HG03066 (cell line): ENCODE measurements around the gene BBS1.

Experiments
- ATAC-seq: cut with Tn5 transposase; IDR thresholded peaks from one replicate; pipeline ENCODE4 v1.9.1; 2021; ENCODE audit warnings: low read depth; ENCODE audit not compliant: unreplicated experiment

The BBS1 gene

GRCh38 chr11:66548774-66549630, 38.6 kb downstream of the BBS1 start:
- ATAC-seq: no peak

GRCh38 chr11:66549696-66550095, 39.3 kb downstream of the BBS1 start:
- ATAC-seq: no peak

DNA sequence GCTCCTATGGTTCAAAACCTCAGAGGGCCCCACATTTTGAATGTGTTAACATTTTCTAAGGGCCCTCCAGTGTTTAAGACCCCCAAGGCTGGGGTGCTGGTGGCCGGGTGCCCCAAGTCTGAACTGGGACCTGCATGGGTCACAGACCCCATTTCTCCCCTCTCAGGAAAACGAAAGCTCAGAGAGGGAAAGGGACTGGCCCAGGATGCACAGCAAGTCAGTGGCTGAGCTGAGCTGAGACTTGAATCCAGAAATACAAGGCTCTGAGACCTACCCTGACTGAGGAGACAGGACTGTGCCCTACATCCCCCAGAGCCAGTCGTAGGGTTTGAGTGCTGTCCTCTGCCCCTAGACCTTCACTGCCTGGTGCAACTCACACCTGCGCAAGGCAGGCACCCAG, 40.5 kb downstream of the BBS1 start:
- ATAC-seq: no peak

- ATAC-seq: no peak
Measured at GRCh38 chr11:66554602-66555001, 44.2 kb downstream of the BBS1 start.

GRCh38 chr11:66555416-66555815, 45.0 kb downstream of the BBS1 start:
- ATAC-seq: no peak

GRCh38 chr11:66556086-66556485, 45.7 kb downstream of the BBS1 start:
- ATAC-seq: no peak

GRCh38 chr11:66557733-66558326, 47.4 kb downstream of the BBS1 start:
- no peak for ATAC-seq

DNA sequence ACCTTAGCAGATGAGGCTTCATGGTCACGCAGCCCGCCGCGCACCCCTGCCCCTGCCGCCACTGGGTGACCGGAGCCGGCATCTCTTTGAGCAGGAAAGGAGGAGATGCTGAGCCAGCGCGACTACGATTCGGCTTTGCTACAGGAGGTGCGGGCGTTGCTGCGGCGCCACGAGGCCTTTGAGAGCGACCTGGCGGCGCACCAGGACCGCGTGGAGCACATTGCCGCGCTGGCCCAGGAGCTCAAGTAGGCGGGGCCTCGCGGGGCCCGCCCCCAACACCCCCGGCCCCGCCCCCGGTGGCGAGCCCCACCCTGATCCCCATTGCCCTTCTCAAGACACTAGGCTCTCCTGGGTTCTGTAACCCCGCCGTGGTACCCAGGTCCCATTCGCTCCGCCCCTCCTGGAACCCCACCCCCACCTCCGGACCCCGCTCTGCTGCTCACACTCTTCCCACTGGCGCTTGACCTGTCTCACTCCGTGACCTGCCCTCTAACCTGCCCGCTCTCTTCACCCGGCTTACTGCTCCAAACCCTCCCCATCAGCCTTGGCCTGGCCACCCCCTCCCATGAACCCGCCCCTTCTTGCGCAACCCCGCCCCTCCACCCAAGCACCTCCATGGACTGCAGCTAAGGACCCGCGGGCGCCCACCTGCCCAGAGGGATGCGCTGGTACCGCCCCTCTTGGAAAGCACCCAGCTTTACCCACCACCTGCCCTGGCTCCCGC, 48.9 kb downstream of the BBS1 start:
- no peak for ATAC-seq

- no peak for ATAC-seq
Measured at GRCh38 chr11:66559866-66560676, 49.6 kb downstream of the BBS1 start.

GRCh38 chr11:66561178-66561974, 50.9 kb downstream of the BBS1 start:
- ATAC-seq: no peak

DNA sequence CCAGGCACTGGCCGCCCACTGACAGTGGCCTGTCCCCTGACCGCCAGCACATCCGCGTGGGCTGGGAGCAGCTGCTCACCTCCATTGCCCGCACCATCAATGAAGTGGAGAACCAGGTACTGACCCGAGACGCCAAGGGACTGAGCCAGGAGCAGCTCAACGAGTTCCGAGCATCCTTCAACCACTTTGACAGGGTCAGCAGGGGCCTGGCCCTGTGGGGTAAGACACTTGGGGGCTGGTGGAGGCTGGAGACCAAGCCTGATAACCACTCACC, 51.5 kb downstream of the BBS1 start:
- no peak for ATAC-seq

GRCh38 chr11:66562275-66562674, 51.8 kb downstream of the BBS1 start:
- ATAC-seq: no peak

DNA sequence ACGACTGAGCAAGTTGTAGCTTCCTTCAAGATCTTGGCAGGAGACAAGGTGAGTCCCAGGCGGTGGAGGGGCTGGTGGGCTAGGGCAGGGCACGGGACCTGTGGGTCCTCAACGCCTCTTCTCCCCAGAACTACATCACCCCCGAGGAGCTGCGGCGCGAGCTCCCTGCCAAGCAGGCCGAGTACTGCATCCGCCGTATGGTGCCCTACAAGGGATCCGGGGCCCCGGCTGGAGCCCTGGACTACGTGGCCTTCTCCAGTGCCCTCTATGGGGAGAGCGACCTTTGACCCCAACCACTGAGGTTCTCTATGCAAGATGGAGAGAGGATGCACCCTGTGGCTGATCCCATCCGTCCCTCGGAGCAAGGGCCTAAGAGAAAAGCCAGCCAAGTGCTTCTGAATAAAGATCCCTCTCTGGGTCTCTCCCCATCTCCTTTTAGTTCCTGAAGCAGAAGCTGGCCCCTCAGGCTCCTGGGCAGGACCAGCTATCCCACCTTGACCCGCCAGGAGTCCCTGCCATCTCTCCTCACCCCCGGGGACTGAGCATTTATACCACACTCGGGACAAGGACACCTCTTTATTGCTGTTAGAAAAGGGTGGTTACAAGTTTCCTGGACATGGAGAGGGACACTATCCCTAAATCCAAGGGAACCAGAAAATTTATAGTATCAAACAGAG, 52.6 kb downstream of the BBS1 start:
- ATAC-seq: no peak

DNA sequence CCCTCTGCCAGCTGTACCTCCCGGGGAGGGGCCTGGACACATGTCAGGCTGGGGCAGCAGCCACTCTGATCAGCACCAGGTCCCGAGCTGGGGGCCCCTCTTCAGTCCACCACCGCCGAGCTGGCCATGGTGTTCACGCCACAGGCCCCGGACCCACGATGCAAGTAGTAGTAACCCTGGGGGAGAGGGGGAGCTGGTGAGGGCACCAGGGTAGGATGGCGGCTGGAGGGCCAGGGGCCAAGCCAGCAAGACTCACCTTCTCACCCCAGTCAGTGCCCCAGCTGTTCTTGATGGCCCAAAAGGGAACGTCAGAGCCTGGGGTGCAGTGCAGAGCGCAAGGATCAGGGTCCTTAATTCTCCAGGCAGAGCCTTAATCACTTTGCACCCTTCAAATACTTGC, 53.4 kb downstream of the BBS1 start:
- no peak for ATAC-seq

GRCh38 chr11:66564538-66564937, 54.1 kb downstream of the BBS1 start:
- ATAC-seq: no peak

GRCh38 chr11:66564984-66565383, 54.5 kb downstream of the BBS1 start:
- no peak for ATAC-seq

- no peak for ATAC-seq
Measured at GRCh38 chr11:66566221-66566620, 55.8 kb downstream of the BBS1 start.

- ATAC-seq: no peak
Measured at GRCh38 chr11:66567787-66568123, 57.3 kb downstream of the BBS1 start.

- ATAC-seq: no peak
Measured at GRCh38 chr11:66568124-66568916, 57.9 kb downstream of the BBS1 start, which contains the start of gene CTSF. Gene CTSF (minus strand): TSS chr11:66568606. CDS start chr11:66568486, 120 bp downstream.
